ENCODE data around the gene RAB10.

DNA sequence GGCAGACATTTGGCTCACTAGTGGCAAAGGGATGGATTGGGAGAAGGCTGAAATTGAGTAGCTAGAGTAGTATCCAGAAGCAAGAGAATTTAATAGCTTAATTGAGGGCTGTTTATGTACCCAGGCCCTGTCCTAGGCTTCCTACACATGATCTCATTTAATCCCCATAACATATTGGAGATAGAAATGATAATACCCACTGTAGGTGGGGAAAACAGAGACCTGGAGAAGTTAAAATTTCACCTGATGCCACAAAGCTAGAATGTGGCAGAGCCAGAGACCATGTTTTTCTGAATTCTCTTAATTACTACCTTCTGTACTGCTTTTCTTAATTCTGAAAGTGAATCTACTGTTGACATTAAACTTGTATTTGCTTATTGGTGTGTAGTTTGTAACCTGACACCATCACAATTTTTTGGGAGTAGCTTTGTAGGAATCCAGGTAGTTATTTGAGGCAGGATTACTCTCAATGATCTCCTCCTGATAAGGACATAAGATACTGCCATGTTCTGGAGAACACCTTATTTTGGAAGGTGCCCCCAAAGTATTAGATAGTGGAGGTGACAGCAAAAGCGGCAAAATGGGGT is 42.2 kb downstream of the RAB10 start:
- TF ChIP-seq, protein P1, sequence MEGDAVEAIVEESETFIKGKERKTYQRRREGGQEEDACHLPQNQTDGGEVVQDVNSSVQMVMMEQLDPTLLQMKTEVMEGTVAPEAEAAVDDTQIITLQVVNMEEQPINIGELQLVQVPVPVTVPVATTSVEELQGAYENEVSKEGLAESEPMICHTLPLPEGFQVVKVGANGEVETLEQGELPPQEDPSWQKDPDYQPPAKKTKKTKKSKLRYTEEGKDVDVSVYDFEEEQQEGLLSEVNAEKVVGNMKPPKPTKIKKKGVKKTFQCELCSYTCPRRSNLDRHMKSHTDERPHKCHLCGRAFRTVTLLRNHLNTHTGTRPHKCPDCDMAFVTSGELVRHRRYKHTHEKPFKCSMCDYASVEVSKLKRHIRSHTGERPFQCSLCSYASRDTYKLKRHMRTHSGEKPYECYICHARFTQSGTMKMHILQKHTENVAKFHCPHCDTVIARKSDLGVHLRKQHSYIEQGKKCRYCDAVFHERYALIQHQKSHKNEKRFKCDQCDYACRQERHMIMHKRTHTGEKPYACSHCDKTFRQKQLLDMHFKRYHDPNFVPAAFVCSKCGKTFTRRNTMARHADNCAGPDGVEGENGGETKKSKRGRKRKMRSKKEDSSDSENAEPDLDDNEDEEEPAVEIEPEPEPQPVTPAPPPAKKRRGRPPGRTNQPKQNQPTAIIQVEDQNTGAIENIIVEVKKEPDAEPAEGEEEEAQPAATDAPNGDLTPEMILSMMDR (IDR thresholded peaks at IDR 0.05; ENCODE audit: borderline replicate concordance, extremely low read depth, low read length, poor library complexity, severe bottlenecking), result no peak
- TF ChIP-seq EZH2 (IDR thresholded peaks at IDR 0.05; ENCODE audit: borderline replicate concordance, low read depth, low read length, severe bottlenecking), result no peak

All from DND-41 (cell line).